Karpas-422 (cell line): ENCODE data around the gene OTUD4. TPM values are rescaled to one million over a fixed set of nuclear protein-coding genes. Genes with fewer than 3 reads are reported as not detected.
A peak's percentile ranks its signal among the peaks of the same experiment; 100 is the strongest.

Experiments
- DNase-seq: peaks from one replicate; pipeline ENCODE4 v3.0.0-alpha.2; 2015
- H2AFZ ChIP-seq: fragments of 200-600 bp; sonication (generic); 2 replicates; pipeline ENCODE4 v1.6.1; 2014; ENCODE audit warnings: antibody characterized with exemption, low read length, mixed read lengths
- H3K27ac ChIP-seq: fragments of 200-600 bp; sonication (generic); 2 replicates; pipeline ENCODE4 v1.5.1; 2014; ENCODE audit warnings: mild to moderate bottlenecking, low read length, moderate library complexity
- H3K27me3 ChIP-seq: fragments of 200-600 bp; sonication (generic); 2 replicates; pipeline ENCODE4 v1.6.1; 2014; ENCODE audit warnings: low read length, mixed read lengths
- H3K36me3 ChIP-seq: fragments of 200-600 bp; sonication (generic); 2 replicates; pipeline ENCODE4 v1.6.1; 2014; ENCODE audit warnings: low read length, mixed read lengths; ENCODE audit not compliant: insufficient read depth
- H3K4me1 ChIP-seq: fragments of 200-600 bp; sonication (generic); 2 replicates; pipeline ENCODE4 v1.6.1; 2014; ENCODE audit warnings: mild to moderate bottlenecking, low read length, mixed read lengths
- H3K4me2 ChIP-seq: fragments of 200-600 bp; sonication (generic); 2 replicates; pipeline ENCODE4 v1.6.1; 2014; ENCODE audit warnings: low read length, low read depth, mild to moderate bottlenecking; ENCODE audit not compliant: poor library complexity, severe bottlenecking
- H3K4me3 ChIP-seq: fragments of 200-600 bp; sonication (generic); 2 replicates; pipeline ENCODE4 v1.5.1; 2014; ENCODE audit warnings: mild to moderate bottlenecking, antibody characterized with exemption, low read length, mixed read lengths
- H3K79me2 ChIP-seq: fragments of 200-600 bp; sonication (generic); 2 replicates; pipeline ENCODE4 v1.6.1; 2014; ENCODE audit warnings: mild to moderate bottlenecking, low read length, mixed read lengths
- H3K9ac ChIP-seq: fragments of 200-600 bp; sonication (generic); 2 replicates; pipeline ENCODE4 v1.6.0; 2014; ENCODE audit warnings: low read length
- H3K9me2 ChIP-seq: fragments of 200-600 bp; sonication (generic), shearing (Covaris generic); replicated peaks from 2 replicates; pipeline ENCODE4 v1.6.0; 2014; ENCODE audit warnings: mild to moderate bottlenecking, low read length, moderate library complexity; ENCODE audit not compliant: insufficient read depth
- H3K9me3 ChIP-seq: fragments of 300-700, 200-600 bp; sonication (generic); 2 replicates; pipeline ENCODE4 v1.6.1; 2014; ENCODE audit warnings: low read length, mixed read lengths
- H4K20me1 ChIP-seq: fragments of 200-600 bp; sonication (generic); 2 replicates; pipeline ENCODE4 v1.6.1; 2014; ENCODE audit warnings: mild to moderate bottlenecking, antibody characterized with exemption, low read length, low read depth; ENCODE audit not compliant: insufficient read depth
- total RNA-seq: library from RNA; depleted of rRNA; stranded (reverse); fragments of >200 nt; shearing (Covaris generic); gene quantifications from 2 replicates; pipeline ENCODE4 v1.2.3, GENCODE V29; 2014; ENCODE audit warnings: low replicate concordance

OTUD4 gene
- total RNA-seq, 1 experiment from 2014 or later, result 62.1 TPM

DNA sequence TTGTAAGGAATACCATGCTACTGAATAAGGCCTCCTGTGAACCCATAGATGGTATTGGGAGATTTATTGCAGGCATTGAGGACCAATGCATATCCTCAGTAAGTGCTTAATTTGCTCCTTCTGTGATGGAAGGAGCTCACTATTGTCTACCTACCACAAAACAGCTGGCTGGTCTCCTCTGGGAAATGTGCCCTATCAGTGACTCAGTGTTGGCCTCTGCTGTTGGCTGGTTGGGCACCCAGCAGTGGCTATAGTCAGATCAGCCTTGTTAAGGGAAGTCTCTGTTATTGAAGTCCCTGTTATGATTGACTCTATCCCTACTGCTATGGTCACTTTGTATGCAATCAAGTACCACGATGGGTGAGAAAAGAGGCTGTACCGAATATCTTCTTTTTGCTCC, 27.5 kb upstream of the OTUD4 start:
- no peak overlapping the region for H2AFZ ChIP-seq
- H3K4me2 ChIP-seq, result no peak overlapping the region

GRCh38 chr4:145203410-145203809, 23.0 kb upstream of the OTUD4 start:
- H3K27ac ChIP-seq, result no peak overlapping the region
- no peak overlapping the region for H3K4me3 ChIP-seq
- H3K4me2 ChIP-seq, result no peak overlapping the region
- H3K9me3 ChIP-seq, result no peaks in the 10 kb centered on the region
- no peaks in the 10 kb centered on the region for H3K36me3 ChIP-seq
- H3K9ac ChIP-seq, result no peak overlapping the region
- H2AFZ ChIP-seq, result no peak overlapping the region
- no peaks in the 10 kb centered on the region for H3K9me2 ChIP-seq
- no peaks in the 10 kb centered on the region for H3K27me3 ChIP-seq
- H4K20me1 ChIP-seq, result no peaks in the 10 kb centered on the region
- DNase-seq, result no peak
- H3K4me1 ChIP-seq, result no peaks in the 10 kb centered on the region
- H3K79me2 ChIP-seq, result no peaks in the 10 kb centered on the region

More for the DNA sequence above, 27.5 kb upstream of the OTUD4 start:
- DNase-seq, result no peak
- no peaks in the 10 kb centered on the region for H3K79me2 ChIP-seq
- H3K4me1 ChIP-seq, result no peaks in the 10 kb centered on the region
- H3K9me3 ChIP-seq, result no peaks in the 10 kb centered on the region
- H3K4me3 ChIP-seq, result no peak overlapping the region
- H3K9ac ChIP-seq, result no peak overlapping the region
- no peak overlapping the region for H3K27ac ChIP-seq
- no peaks in the 10 kb centered on the region for H4K20me1 ChIP-seq
- H3K9me2 ChIP-seq, result no peaks in the 10 kb centered on the region
- no peaks in the 10 kb centered on the region for H3K36me3 ChIP-seq
- no peaks in the 10 kb centered on the region for H3K27me3 ChIP-seq

DNA sequence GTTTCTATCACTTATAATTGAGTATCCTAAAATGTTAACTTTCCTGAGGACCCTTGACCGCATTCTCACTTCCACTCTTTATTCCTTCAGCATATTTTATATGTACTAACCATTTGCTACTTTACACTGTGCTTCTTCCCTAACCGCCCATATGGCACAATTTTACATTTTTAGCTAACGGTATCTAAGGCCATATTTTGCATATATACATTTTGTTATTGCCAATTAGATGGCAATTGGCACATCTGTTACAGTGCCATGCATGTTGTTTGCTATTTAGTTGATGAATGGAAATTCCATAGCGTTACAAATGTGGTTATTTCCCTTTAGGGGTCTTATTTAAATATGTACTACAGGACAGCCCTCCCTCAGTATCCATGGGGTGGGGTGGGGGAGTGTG, 20.0 kb upstream of the OTUD4 start:
- no peak overlapping the region for H3K4me2 ChIP-seq
- H3K27me3 ChIP-seq, result no peaks in the 10 kb centered on the region
- H3K27ac ChIP-seq, result no peak overlapping the region
- no peaks in the 10 kb centered on the region for H3K36me3 ChIP-seq
- no peaks in the 10 kb centered on the region for H3K79me2 ChIP-seq
- H3K9me3 ChIP-seq, result no peaks in the 10 kb centered on the region
- no peak overlapping the region for H3K9ac ChIP-seq
- no peak overlapping the region for H3K4me3 ChIP-seq
- H3K4me1 ChIP-seq, result peaks cover 3% of the 10 kb centered on the region
- no peak for DNase-seq
- H3K9me2 ChIP-seq, result no peaks in the 10 kb centered on the region
- no peaks in the 10 kb centered on the region for H4K20me1 ChIP-seq
- H2AFZ ChIP-seq, result no peak overlapping the region

DNA sequence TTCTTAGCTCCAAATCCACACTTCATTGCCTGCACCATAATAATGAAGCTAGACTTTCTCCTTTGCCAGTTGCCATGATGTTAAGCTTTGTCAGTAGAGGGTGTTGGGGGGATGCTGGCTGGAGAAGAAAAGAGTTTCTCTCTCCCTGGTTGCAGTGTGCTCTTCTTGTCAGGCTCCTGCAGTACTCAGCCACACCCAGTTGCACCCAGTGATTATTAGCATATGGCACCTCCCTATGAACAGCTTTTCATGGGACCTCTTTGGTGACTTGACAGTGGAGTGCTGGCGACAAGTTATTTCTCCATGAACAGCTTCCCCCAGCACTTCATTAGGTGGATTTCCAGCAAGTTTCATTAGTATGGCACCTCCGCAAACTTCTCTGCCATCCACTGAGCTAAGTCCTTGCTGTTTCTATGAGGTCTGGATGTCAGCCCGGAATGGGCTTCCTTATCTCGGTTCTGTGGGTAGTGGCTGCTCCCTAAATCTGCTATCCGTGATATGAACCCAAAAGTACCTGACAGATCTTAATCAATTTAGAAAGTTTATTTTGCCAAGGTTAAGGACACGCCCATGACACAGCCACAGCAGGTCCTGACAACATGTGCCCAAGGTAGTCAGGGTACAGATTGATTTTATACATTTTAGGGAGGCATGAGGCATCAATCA, 18.8 kb upstream of the OTUD4 start:
- H3K9ac ChIP-seq, result no peak overlapping the region

GRCh38 chr4:145196747-145197146, 16.4 kb upstream of the OTUD4 start:
- no peak overlapping the region for H3K9ac ChIP-seq
- no peak overlapping the region for H3K4me2 ChIP-seq
- H3K36me3 ChIP-seq, result no peaks in the 10 kb centered on the region
- no peak for DNase-seq
- H4K20me1 ChIP-seq, result no peaks in the 10 kb centered on the region
- no peaks in the 10 kb centered on the region for H3K9me2 ChIP-seq
- H3K27ac ChIP-seq, result no peak overlapping the region
- H3K4me3 ChIP-seq, result no peak overlapping the region
- H3K4me1 ChIP-seq, result peaks cover 8% of the 10 kb centered on the region
- H3K27me3 ChIP-seq, result no peaks in the 10 kb centered on the region
- no peaks in the 10 kb centered on the region for H3K9me3 ChIP-seq
- H3K79me2 ChIP-seq, result no peaks in the 10 kb centered on the region
- no peak overlapping the region for H2AFZ ChIP-seq

More for the DNA sequence above, 18.8 kb upstream of the OTUD4 start:
- H3K4me2 ChIP-seq, result no peak overlapping the region
- no peak overlapping the region for H2AFZ ChIP-seq
- no peaks in the 10 kb centered on the region for H3K79me2 ChIP-seq
- no peak overlapping the region for H3K4me3 ChIP-seq
- H3K4me1 ChIP-seq, result peaks cover 8% of the 10 kb centered on the region
- H3K27me3 ChIP-seq, result no peaks in the 10 kb centered on the region
- no peak overlapping the region for H3K27ac ChIP-seq
- H3K9me3 ChIP-seq, result no peaks in the 10 kb centered on the region
- no peaks in the 10 kb centered on the region for H3K9me2 ChIP-seq
- DNase-seq, result no peak
- H3K36me3 ChIP-seq, result no peaks in the 10 kb centered on the region
- H4K20me1 ChIP-seq, result no peaks in the 10 kb centered on the region

- Histone ChIP-seq H3K9ac (no peak overlapping the region), H3K4me2 (peak overlapping the region; percentile 8), H3K27ac (no peak overlapping the region), H3K4me1 (peaks cover 8% of the 10 kb centered on the region), H3K79me2 (no peaks in the 10 kb centered on the region), H2AFZ (no peak overlapping the region), H3K27me3 (no peaks in the 10 kb centered on the region), H3K9me2 (no peaks in the 10 kb centered on the region), H4K20me1 (no peaks in the 10 kb centered on the region), H3K4me3 (no peak overlapping the region), H3K9me3 (no peaks in the 10 kb centered on the region), H3K36me3 (no peaks in the 10 kb centered on the region)
- peak; percentile 62 for DNase-seq
Measured at GRCh38 chr4:145195167-145195952, 15.0 kb upstream of the OTUD4 start.

- no peak overlapping the region for H3K9ac ChIP-seq
- H3K4me1 ChIP-seq, result peaks cover 14% of the 10 kb centered on the region
- no peak overlapping the region for H3K4me3 ChIP-seq
- H2AFZ ChIP-seq, result no peak overlapping the region
- DNase-seq, result no peak
- H3K79me2 ChIP-seq, result no peaks in the 10 kb centered on the region
- no peaks in the 10 kb centered on the region for H3K27me3 ChIP-seq
- H3K4me2 ChIP-seq, result no peak overlapping the region
- no peaks in the 10 kb centered on the region for H3K9me2 ChIP-seq
- H3K36me3 ChIP-seq, result no peaks in the 10 kb centered on the region
- H3K27ac ChIP-seq, result no peak overlapping the region
- H4K20me1 ChIP-seq, result no peaks in the 10 kb centered on the region
- H3K9me3 ChIP-seq, result no peaks in the 10 kb centered on the region
Measured at GRCh38 chr4:145189981-145190380, 9.6 kb upstream of the OTUD4 start.

- DNase-seq, result peak; percentile 76
Measured at GRCh38 chr4:145186729-145187128, 6.3 kb upstream of the OTUD4 start.

More at GRCh38 chr4:145186729-145187128, 6.3 kb upstream of the OTUD4 start:
- Histone ChIP-seq H3K9me2 (no peaks in the 10 kb centered on the region), H3K79me2 (no peaks in the 10 kb centered on the region), H3K4me2 (peak overlapping the region; percentile 43), H3K27me3 (no peaks in the 10 kb centered on the region), H3K4me3 (0 out of 2 replicates have a peak overlapping the region, but pooled peaks have one; percentile 1), H3K27ac (no peak overlapping the region), H2AFZ (peak overlapping the region; percentile 35; the same call in 1 of the 2 replicates), H3K9ac (peak overlapping the region; percentile 12; the same call in 1 of the 2 replicates), H3K9me3 (no peaks in the 10 kb centered on the region), H4K20me1 (no peaks in the 10 kb centered on the region), H3K4me1 (peaks cover 13% of the 10 kb centered on the region), H3K36me3 (no peaks in the 10 kb centered on the region)
